DLD1 (cell line): ENCODE measurements around the gene SLC29A1.
"Not testable (repeated sequence)": the region's sequence is repeated elsewhere in the genome, so short reads cannot be mapped to it uniquely, and the experiment has no call there.

ENCODE experiments used
- in situ Hi-C: cut with HindIII; loops from 2 replicates; pipeline ENCODE4 v1.10.0; 2017; ENCODE audit warnings: low sequenced_read_pairs

The SLC29A1 gene

GRCh38 chr6:44193307-44193910 lies 30.0 kb upstream of the SLC29A1 start:
- in situ Hi-C loops: no loop called here

- in situ Hi-C loops: no loop called here
Measured at GRCh38 chr6:44194326-44194725, 29.1 kb upstream of the SLC29A1 start.

DNA sequence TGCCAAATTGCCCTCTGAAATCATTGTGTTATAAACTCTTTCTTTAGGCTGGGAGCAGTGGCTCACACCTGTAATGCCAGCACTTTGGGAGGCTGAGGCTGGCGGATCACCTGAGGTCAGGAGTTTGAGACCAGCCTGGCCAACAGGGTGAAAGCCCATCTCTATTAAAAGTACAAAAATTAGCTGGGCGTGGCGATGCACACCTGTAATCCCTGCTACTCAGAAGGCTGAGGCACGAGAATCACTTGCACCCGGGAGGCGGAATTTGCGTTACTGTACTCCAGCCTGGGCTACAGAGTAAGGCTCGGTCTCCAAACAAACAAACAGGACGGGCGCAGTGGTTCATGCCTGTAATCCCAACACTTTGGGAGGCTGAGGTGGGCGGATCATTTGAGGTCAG lies 27.0 kb upstream of the SLC29A1 start:
- in situ Hi-C loops: not testable (repeated sequence)

GRCh38 chr6:44198684-44199083 lies 24.7 kb upstream of the SLC29A1 start:
- in situ Hi-C loops: no loop called here

GRCh38 chr6:44199883-44200282 lies 23.5 kb upstream of the SLC29A1 start:
- in situ Hi-C loops: no loop called here

DNA sequence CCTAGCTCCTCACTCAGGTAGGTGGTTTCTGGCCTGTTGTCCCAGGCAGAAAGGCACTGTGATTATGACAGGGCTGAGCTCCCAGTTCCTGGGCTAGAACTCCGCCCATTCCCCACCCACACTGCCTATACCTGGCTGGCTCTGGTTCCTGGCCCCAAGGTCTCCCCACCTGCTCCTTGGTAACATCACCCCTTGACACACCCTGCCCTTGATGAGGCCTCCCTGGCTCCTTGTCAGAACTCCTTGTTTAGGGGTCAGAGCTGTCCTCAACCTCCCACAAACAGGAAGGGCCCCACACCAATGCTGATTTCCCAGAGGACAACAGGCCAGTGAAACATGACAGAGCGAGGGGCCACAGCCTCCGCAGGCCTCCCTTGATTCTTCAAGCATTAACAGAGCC lies 22.2 kb upstream of the SLC29A1 start:
- in situ Hi-C loops: no loop called here

DNA sequence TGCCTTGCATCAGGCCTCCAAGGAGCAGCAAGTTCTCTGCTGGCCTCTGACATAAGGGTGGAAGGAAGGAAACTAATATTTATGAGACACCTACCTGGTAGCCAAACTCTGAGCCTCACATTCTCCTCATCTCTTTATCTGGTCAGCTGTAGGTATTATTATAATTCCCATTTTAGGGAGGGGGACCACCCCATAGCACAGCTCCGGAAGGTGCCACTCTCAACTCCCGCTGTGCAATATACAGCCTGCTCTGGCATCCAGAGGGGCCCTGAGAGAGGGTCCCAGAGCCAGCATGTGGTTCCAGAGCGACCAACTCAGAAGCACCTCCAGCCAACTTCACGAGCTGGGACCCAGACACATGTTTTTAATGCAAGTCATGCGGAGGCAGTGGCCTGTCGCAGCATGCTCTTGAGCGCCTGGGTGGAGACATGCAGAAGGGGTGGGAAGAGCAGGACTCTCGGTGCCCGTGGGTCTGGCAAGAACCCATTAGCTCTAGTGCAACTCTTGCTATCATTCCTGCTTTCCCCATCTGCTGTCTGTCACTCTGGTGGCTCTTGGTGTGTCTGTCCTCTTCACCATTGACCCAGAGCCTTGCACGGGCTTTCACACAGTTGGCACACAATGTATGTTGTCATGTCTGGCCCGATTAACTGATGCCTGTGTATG lies 21.6 kb upstream of the SLC29A1 start:
- in situ Hi-C loops: no loop called here

DNA sequence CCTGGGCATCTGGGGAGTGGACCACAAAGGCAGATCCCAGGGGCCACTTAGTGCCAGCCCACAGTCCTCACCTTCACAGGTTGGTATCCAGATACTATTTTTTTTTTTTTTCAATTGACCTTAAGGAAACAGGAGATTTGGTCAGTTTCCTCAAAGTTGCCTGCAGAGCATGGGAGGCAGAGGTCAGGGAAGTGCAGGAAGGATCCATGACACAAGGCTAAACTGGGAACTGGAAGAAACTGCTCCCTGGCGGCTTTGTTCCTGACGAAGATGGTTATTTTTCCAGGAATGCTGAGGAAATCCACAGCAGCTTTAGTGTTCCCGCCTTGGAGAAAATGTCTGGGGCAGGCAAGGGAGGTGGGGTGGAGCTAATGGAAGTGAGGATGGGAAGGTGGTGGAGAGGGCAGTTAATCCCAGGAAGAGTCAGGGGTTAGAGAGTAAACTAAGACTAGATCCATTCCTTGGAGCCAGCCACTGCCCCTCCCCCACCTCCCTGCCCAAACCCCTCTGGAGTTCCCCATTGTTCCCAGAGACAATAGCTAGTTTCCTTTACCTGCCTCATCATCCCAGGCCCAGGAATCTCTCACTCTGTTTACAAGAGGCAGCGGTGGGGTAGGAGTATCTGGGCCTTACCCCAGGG lies 20.9 kb upstream of the SLC29A1 start:
- in situ Hi-C loops: no loop called here

GRCh38 chr6:44202972-44203750 lies 20.2 kb upstream of the SLC29A1 start:
- in situ Hi-C loops: no loop called here

DNA sequence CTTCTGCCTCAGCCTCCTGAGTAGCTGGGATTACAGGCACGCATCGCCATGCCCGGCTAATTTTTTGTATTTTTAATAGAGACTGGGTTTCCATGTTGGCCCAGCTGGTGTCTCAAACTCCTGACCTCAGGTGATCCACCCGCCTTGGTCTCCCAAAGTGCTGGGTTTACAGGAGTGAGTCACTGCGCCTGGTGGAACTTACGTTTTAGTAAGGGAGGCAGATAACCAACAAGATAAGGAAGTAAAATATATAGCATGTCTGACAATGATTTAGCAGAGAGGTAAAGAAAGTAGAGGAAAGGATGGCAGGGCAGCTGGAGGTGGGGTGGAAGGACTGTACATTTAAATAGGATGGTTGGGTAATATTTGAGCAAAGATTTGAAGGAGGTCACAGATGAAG lies 19.4 kb upstream of the SLC29A1 start:
- in situ Hi-C loops: no loop called here

- in situ Hi-C loops: no loop called here
Measured at GRCh38 chr6:44207966-44208365, 15.4 kb upstream of the SLC29A1 start.

GRCh38 chr6:44211284-44211683 lies 12.1 kb upstream of the SLC29A1 start:
- in situ Hi-C loops: no loop called here

DNA sequence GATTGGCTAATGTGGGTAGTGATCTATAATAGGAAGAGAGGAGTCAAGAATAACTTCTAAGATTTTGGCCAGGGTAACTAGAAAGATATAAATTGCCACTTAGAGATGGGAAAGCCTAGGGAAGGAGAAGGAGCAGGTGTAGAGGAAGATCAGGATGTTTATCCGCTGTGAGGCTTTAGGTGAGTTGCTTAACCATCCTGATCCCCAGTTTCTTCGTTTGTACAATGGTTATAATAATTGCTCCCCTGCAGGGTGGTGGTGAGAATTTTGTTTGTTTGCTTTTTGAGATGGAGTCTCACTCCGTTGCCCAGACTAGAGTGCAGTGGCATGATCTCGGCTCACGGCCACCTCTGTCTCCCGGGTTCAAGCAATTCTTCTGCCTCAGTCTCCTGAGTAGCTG lies 9.1 kb upstream of the SLC29A1 start:
- in situ Hi-C loops: no loop called here

GRCh38 chr6:44216677-44217331 lies 6.6 kb upstream of the SLC29A1 start, which contains the start of gene MYMX:
TSS of gene MYMX (plus strand) at chr6:44216926. CDS start at chr6:44217472, 546 bp downstream.
- in situ Hi-C loops: no loop called here

- in situ Hi-C loops: no loop called here
Measured at GRCh38 chr6:44217332-44218143, 5.9 kb upstream of the SLC29A1 start.

- in situ Hi-C loops: no loop called here
Measured at GRCh38 chr6:44219053-44219814, 4.2 kb upstream of the SLC29A1 start.

DNA sequence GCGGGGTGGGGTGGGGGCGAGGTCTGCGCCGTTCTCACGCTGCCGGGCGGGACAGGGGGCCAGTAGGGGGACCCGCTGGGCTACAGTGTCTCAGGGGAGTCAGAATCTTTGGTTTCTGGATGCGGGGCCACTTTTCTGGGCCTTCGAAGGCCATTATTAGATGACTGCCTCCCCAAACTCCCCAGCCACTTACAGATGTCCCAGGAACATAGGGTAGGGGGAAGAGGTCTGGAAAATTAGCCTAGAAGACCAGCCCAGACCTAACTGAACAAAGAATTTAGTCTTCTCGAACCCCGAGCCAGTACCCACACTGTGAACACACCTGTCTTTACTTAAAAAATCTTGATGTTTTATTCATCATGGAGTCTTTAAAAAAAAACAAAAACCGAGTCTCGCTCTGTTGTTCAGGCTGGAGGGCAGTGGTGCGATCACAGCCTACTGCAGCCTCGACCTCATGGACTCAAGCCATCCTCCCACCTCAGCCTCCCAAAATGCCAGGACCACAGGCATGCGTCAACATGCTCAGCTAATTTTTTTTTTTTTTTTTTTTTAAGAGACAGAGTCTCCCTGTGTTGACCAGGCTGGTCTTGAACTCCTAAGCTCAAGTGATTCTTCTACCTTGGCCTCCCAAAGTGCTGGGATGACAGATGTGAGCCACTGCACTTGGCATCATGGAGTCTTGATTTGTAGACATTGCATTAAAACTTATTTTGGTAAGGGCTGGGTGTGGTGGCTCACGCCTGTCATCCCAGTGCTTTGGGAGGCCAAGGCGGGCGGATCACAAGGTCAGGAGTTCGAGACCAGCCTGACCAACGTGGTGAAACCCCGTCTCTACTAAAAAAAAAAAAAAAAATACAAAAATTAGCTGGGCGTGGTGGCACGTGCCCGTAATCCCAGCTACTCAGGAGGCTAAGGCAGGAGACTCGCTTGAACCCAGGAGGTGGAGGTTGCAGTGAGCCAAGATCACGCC lies 3.3 kb upstream of the SLC29A1 start:
- in situ Hi-C loops: no loop called here

DNA sequence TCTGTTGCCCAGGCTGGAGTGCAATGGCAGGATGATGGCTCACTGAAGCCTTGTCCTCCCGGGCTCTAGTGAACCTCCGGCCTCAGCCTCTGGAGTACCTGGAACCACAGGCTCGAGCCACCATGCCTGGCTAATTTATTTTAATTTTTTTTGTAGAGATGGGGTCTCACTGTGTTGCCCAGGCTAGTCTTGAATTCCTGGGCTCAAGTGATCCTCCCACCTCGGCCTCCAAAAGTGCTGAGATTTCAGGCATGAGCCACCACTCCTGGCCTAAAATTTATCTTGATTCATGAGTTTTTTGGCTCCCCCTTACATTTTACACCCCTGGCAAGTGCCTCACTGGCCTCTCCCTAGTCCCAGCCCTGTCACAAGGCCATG lies 2.5 kb upstream of the SLC29A1 start:
- in situ Hi-C loops: no loop called here
